Measurements from ENCODE around the gene D2HGDH. TPM values are rescaled to one million over a fixed set of nuclear protein-coding genes. Genes with fewer than 3 reads are reported as not detected.

The D2HGDH gene
- total and polyA plus RNA-seq, 3 donors from 2014 or later, result 15.6 to 37.7 (median 36.1) TPM

GRCh38 chr2:241808051-241808720, 73.8 kb downstream of the D2HGDH start:
- DNase-seq, result peak; percentile 60

GRCh38 chr2:241808721-241809382, 74.4 kb downstream of the D2HGDH start, which contains the start of gene NEU4:
TSS of gene NEU4 (plus strand) at chr2:241809193. CDS start at chr2:241814485, 5,292 bp downstream.
- intact Hi-C loops (cut with DNase I; ENCODE audit: low total_unique reads), result no loop called here
- peak; percentile 13 for DNase-seq
- Histone ChIP-seq H3K9me3 (no peaks in the 10 kb centered on the region), H3K27me3 (no peaks in the 10 kb centered on the region), H3K36me3 (ENCODE audit: low read depth, missing control alignments) (no peaks in the 10 kb centered on the region), H3K27ac (peak within 1 kb of the TSS; percentile 16 to 80), H3K4me3 (no peak within 1 kb of the TSS), H3K4me1 (peaks cover 30% of the 10 kb centered on the region)
- no peak for TF ChIP-seq POLR2A (IDR thresholded peaks at IDR 0.05)
- no peak for TF ChIP-seq CTCF (IDR thresholded peaks at IDR 0.05)
- WGBS, 2 donors, result 91 to 92% methylated on average over 26 to 31 of the region's 31 CpGs

More at GRCh38 chr2:241808051-241808720, 73.8 kb downstream of the D2HGDH start:
- Histone ChIP-seq H3K4me3 (no peak overlapping the region), H3K27ac (peak overlapping the region; percentile 16 to 80), H3K4me1 (peaks cover 34% of the 10 kb centered on the region), H3K9me3 (no peaks in the 10 kb centered on the region), H3K36me3 (ENCODE audit: low read depth, missing control alignments) (no peaks in the 10 kb centered on the region), H3K27me3 (no peaks in the 10 kb centered on the region)
- intact Hi-C loops (cut with DNase I; ENCODE audit: low total_unique reads), result no loop called here
- 43 to 57% methylated on average over 15 to 16 of the region's 17 CpGs for WGBS, 2 donors
- no peak for TF ChIP-seq POLR2A (IDR thresholded peaks at IDR 0.05)
- no peak for TF ChIP-seq CTCF (IDR thresholded peaks at IDR 0.05)

GRCh38 chr2:241809383-241810306, 75.2 kb downstream of the D2HGDH start:
- H3K9me3 ChIP-seq, result no peaks in the 10 kb centered on the region
- TF ChIP-seq CTCF (IDR thresholded peaks at IDR 0.05), result no peak
- TF ChIP-seq POLR2A (IDR thresholded peaks at IDR 0.05), result no peak
- intact Hi-C loops (cut with DNase I; ENCODE audit: low total_unique reads), result no loop called here
- no peak for DNase-seq
- no peaks in the 10 kb centered on the region for H3K27me3 ChIP-seq
- 88% methylated on average over 14 to 28 of the region's 29 CpGs for WGBS, 2 donors
- H3K4me3 ChIP-seq, result no peak overlapping the region
- no peaks in the 10 kb centered on the region for H3K36me3 ChIP-seq (ENCODE audit: low read depth, missing control alignments)
- H3K4me1 ChIP-seq, result peaks cover 22% of the 10 kb centered on the region
- peak overlapping the region in 1 of 2 donors; percentile 80 for H3K27ac ChIP-seq

- Histone ChIP-seq H3K36me3 (ENCODE audit: low read depth, missing control alignments) (no peaks in the 10 kb centered on the region), H3K9me3 (no peaks in the 10 kb centered on the region), H3K27me3 (no peaks in the 10 kb centered on the region), H3K4me1 (peaks cover 19% of the 10 kb centered on the region), H3K4me3 (no peak overlapping the region), H3K27ac (peak overlapping the region in 1 of 2 donors; percentile 80)
- no peak for DNase-seq
- intact Hi-C loops (cut with DNase I; ENCODE audit: low total_unique reads), result no loop called here
- WGBS, 2 donors, result 68 to 81% methylated on average over 13 to 27 of the region's 28 CpGs
- TF ChIP-seq CTCF (IDR thresholded peaks at IDR 0.05), result no peak
- TF ChIP-seq POLR2A (IDR thresholded peaks at IDR 0.05), result no peak
These were observed 76.1 kb downstream of the D2HGDH start for GRCh38 chr2:241810307-241811200.

All from testis (tissue), 3 donors.